ENCODE results near the gene KCND3. TPM values are rescaled to one million over a fixed set of nuclear protein-coding genes. Genes with fewer than 3 reads are reported as not detected.

Gene KCND3
- total RNA-seq, 1 donor from 2014 or later: 0.81 TPM

GRCh38 chr1:111841746-111842145 is 147.7 kb downstream of the KCND3 start:
- no peak for TF ChIP-seq CTCF (IDR thresholded peaks at IDR 0.05; ENCODE audit: unreplicated experiment)
- Mint-ChIP-seq H3K4me1 (ENCODE audit: low read depth) (peaks cover 7% of the 10 kb centered on the region), H3K4me3 (ENCODE audit: low read depth) (no peak overlapping the region), H3K27me3 (peaks cover 28% of the 10 kb centered on the region), H3K9me3 (ENCODE audit: low read depth) (no peaks in the 10 kb centered on the region), H3K27ac (no peak overlapping the region), H3K36me3 (ENCODE audit: insufficient read depth) (no peaks in the 10 kb centered on the region)
- DNase-seq (ENCODE audit: low spot score, unreplicated experiment): no peak

- no peaks in the 10 kb centered on the region for H3K36me3 Mint-ChIP-seq (ENCODE audit: insufficient read depth)
- no peak overlapping the region for H3K4me3 Mint-ChIP-seq (ENCODE audit: low read depth)
- no peak for DNase-seq (ENCODE audit: low spot score, unreplicated experiment)
- no peak for TF ChIP-seq CTCF (IDR thresholded peaks at IDR 0.05; ENCODE audit: unreplicated experiment)
- H3K27me3 Mint-ChIP-seq: peaks cover 28% of the 10 kb centered on the region
- H3K4me1 Mint-ChIP-seq (ENCODE audit: low read depth): peaks cover 5% of the 10 kb centered on the region
- H3K27ac Mint-ChIP-seq: no peak overlapping the region
- H3K9me3 Mint-ChIP-seq (ENCODE audit: low read depth): no peaks in the 10 kb centered on the region
Measured at GRCh38 chr1:111841189-111841588, 148.3 kb downstream of the KCND3 start.

GRCh38 chr1:111837393-111837792 is 152.1 kb downstream of the KCND3 start:
- H3K27ac Mint-ChIP-seq: no peak overlapping the region
- no peak for TF ChIP-seq CTCF (IDR thresholded peaks at IDR 0.05; ENCODE audit: unreplicated experiment)
- no peak overlapping the region for H3K4me3 Mint-ChIP-seq (ENCODE audit: low read depth)
- H3K4me1 Mint-ChIP-seq (ENCODE audit: low read depth): no peaks in the 10 kb centered on the region
- H3K27me3 Mint-ChIP-seq: peaks cover 19% of the 10 kb centered on the region
- no peaks in the 10 kb centered on the region for H3K36me3 Mint-ChIP-seq (ENCODE audit: insufficient read depth)
- no peak for DNase-seq (ENCODE audit: low spot score, unreplicated experiment)
- H3K9me3 Mint-ChIP-seq (ENCODE audit: low read depth): no peaks in the 10 kb centered on the region

- H3K36me3 Mint-ChIP-seq (ENCODE audit: insufficient read depth): no peaks in the 10 kb centered on the region
- H3K9me3 Mint-ChIP-seq (ENCODE audit: low read depth): no peaks in the 10 kb centered on the region
- H3K4me3 Mint-ChIP-seq (ENCODE audit: low read depth): no peak overlapping the region
- H3K27me3 Mint-ChIP-seq: peaks cover 18% of the 10 kb centered on the region
- no peak for DNase-seq (ENCODE audit: low spot score, unreplicated experiment)
- no peak for TF ChIP-seq CTCF (IDR thresholded peaks at IDR 0.05; ENCODE audit: unreplicated experiment)
- no peaks in the 10 kb centered on the region for H3K4me1 Mint-ChIP-seq (ENCODE audit: low read depth)
- H3K27ac Mint-ChIP-seq: no peak overlapping the region
Measured at GRCh38 chr1:111836111-111836510, 153.4 kb downstream of the KCND3 start.

- Mint-ChIP-seq H3K4me3 (ENCODE audit: low read depth) (no peak overlapping the region), H3K27me3 (peaks cover 18% of the 10 kb centered on the region), H3K36me3 (ENCODE audit: insufficient read depth) (no peaks in the 10 kb centered on the region), H3K27ac (no peak overlapping the region), H3K9me3 (ENCODE audit: low read depth) (no peaks in the 10 kb centered on the region), H3K4me1 (ENCODE audit: low read depth) (no peaks in the 10 kb centered on the region)
- no peak for TF ChIP-seq CTCF (IDR thresholded peaks at IDR 0.05; ENCODE audit: unreplicated experiment)
- DNase-seq (ENCODE audit: low spot score, unreplicated experiment): no peak
Measured at GRCh38 chr1:111835514-111835913, 154.0 kb downstream of the KCND3 start.

Measured in progenitor cell of endocrine pancreas (in vitro differentiated cells).